ENCODE results near the gene TNKS1BP1. TPM values are rescaled to one million over a fixed set of nuclear protein-coding genes. Genes with fewer than 3 reads are reported as not detected.

TNKS1BP1 gene
- total RNA-seq, 1 experiment from 2014 or later = 127 TPM

- Mint-ChIP-seq H3K27ac (peak overlapping the region; percentile 79), H3K4me1 (peaks cover 41% of the 10 kb centered on the region), H3K9me3 (no peaks in the 10 kb centered on the region), H3K4me3 (peak overlapping the region; percentile 94), H3K27me3 (ENCODE audit: low read depth) (peaks cover 6% of the 10 kb centered on the region), H3K36me3 (peaks cover 46% of the 10 kb centered on the region)
- ChIA-PET POLR2A (interaction anchor here (0.5 to 1.4 kb wide), 3 partner anchors 10 to 411 kb away, joined by 4 to 13 read pairs (median 5); partner anchors contain the start of gene TNKS1BP1), CTCF (interaction anchor here (1.1 to 2.7 kb wide), 4 partner anchors 10 to 125 kb away, joined by 3 to 23 read pairs (median 6); partner anchors contain the start of genes RTN4RL2 and TNKS1BP1)
- no peak for TF ChIP-seq ZNF425 (CRISPR knock-in tag; conservative IDR thresholded peaks at IDR 0.05)
- no peak for TF ChIP-seq ZNF317 (CRISPR knock-in tag; IDR thresholded peaks at IDR 0.05; ENCODE audit: borderline replicate concordance, low read depth)
- no peak for TF ChIP-seq GRHL2 (CRISPR knock-in tag; IDR thresholded peaks at IDR 0.05; ENCODE audit: insufficient replicate concordance, severe bottlenecking)
- TF ChIP-seq ESRRA (CRISPR knock-in tag; IDR thresholded peaks at IDR 0.05; ENCODE audit: borderline replicate concordance) = no peak
- TF ChIP-seq CTCF (IDR thresholded peaks at IDR 0.05) = no peak
- TF ChIP-seq ZNF423 (CRISPR knock-in tag; IDR thresholded peaks at IDR 0.05) = no peak
- no peak for TF ChIP-seq E2F4 (CRISPR knock-in tag; IDR thresholded peaks at IDR 0.05; ENCODE audit: borderline replicate concordance, low read depth)
- no peak for TF ChIP-seq FOXP1 (CRISPR knock-in tag; IDR thresholded peaks at IDR 0.05; ENCODE audit: borderline replicate concordance)
- TF ChIP-seq EMX1 (CRISPR knock-in tag; IDR thresholded peaks at IDR 0.05) = no peak
- no peak for TF ChIP-seq CREB1 (CRISPR knock-in tag; IDR thresholded peaks at IDR 0.05)
- TF ChIP-seq ZBTB21 (CRISPR knock-in tag; IDR thresholded peaks at IDR 0.05; ENCODE audit: borderline replicate concordance) = no peak
- no peak for TF ChIP-seq ETV6 (CRISPR knock-in tag; IDR thresholded peaks at IDR 0.05)
- TF ChIP-seq ZNF219 (CRISPR knock-in tag; IDR thresholded peaks at IDR 0.05; ENCODE audit: borderline replicate concordance) = no peak
- TF ChIP-seq ZNF263 (CRISPR knock-in tag; IDR thresholded peaks at IDR 0.05; ENCODE audit: low read depth) = no peak
- TF ChIP-seq NFE2L1 (CRISPR knock-in tag; IDR thresholded peaks at IDR 0.05) = no peak
- no peak for TF ChIP-seq ZNF121 (CRISPR knock-in tag; IDR thresholded peaks at IDR 0.05)
- TF ChIP-seq GTF2I (CRISPR knock-in tag; conservative IDR thresholded peaks at IDR 0.05) = no peak
- TF ChIP-seq NR3C1 (CRISPR knock-in tag; conservative IDR thresholded peaks at IDR 0.05; ENCODE audit: low read depth) = no peak
- no peak for TF ChIP-seq ATF2 (CRISPR knock-in tag; IDR thresholded peaks at IDR 0.05; ENCODE audit: borderline replicate concordance, low read depth)
- ATAC-seq (no peak), DNase-seq (ENCODE audit: low spot score) (no peak)
Measured at GRCh38 chr11:57335023-57335342, 10.2 kb upstream of the TNKS1BP1 start.

GRCh38 chr11:57332694-57333440 lies 8.1 kb upstream of the TNKS1BP1 start:
- CTCF ChIA-PET = no interaction called here
- H3K27ac Mint-ChIP-seq = no peak overlapping the region
- H3K9me3 Mint-ChIP-seq = no peaks in the 10 kb centered on the region
- H3K36me3 Mint-ChIP-seq = peaks cover 66% of the 10 kb centered on the region
- ATAC-seq = no peak
- no peak overlapping the region for H3K4me3 Mint-ChIP-seq
- DNase-seq (ENCODE audit: low spot score) = no peak
- peaks cover 23% of the 10 kb centered on the region for H3K4me1 Mint-ChIP-seq
- POLR2A ChIA-PET = no interaction called here
- H3K27me3 Mint-ChIP-seq (ENCODE audit: low read depth) = no peaks in the 10 kb centered on the region
- TF ChIP-seq AR (CRISPR knock-in tag; IDR thresholded peaks at IDR 0.05) = no peak
- TF ChIP-seq TEAD1 (CRISPR knock-in tag; IDR thresholded peaks at IDR 0.05) = no peak
- no peak for TF ChIP-seq SP1 (CRISPR knock-in tag; conservative IDR thresholded peaks at IDR 0.05)
- TF ChIP-seq OVOL2 (CRISPR knock-in tag; IDR thresholded peaks at IDR 0.05; ENCODE audit: borderline replicate concordance) = no peak
- no peak for TF ChIP-seq ZSCAN18 (CRISPR knock-in tag; IDR thresholded peaks at IDR 0.05)
- TF ChIP-seq ZBTB21 (CRISPR knock-in tag; IDR thresholded peaks at IDR 0.05; ENCODE audit: borderline replicate concordance) = no peak
- TF ChIP-seq SOX15 (CRISPR knock-in tag; IDR thresholded peaks at IDR 0.05) = no peak

Measured in WTC11 (cell line).